Immature natural killer cell (primary cell): ENCODE results near the gene TMEM108. TPM values are rescaled to one million over a fixed set of nuclear protein-coding genes. Genes with fewer than 3 reads are reported as not detected.

Experiments used
- DNase-seq, 3 donors: peaks; one replicate each; pipeline ENCODE4 v3.0.0; 2022; ENCODE audit warnings: mixed read lengths in 1 of 3
- H3K27ac Mint-ChIP-seq, 6 donors: one replicate each; pipeline ENCODE4 v1.8.0; 2020; ENCODE audit warnings: mixed read lengths in 6 of 6, mild to moderate bottlenecking in 5 of 6, inconsistent platforms in 4 of 6, moderate library complexity in 3 of 6
- H3K27me3 Mint-ChIP-seq, 3 donors: one replicate each; pipeline ENCODE4 v1.8.0; 2020 to 2021; ENCODE audit warnings: low read depth in 3 of 3, mild to moderate bottlenecking in 3 of 3, mixed read lengths in 3 of 3, moderate library complexity in 3 of 3, inconsistent platforms in 1 of 3
- H3K36me3 Mint-ChIP-seq, 3 donors: one replicate each; pipeline ENCODE4 v1.8.0; 2020; ENCODE audit warnings: mixed read lengths in 3 of 3, inconsistent platforms in 2 of 3, mild to moderate bottlenecking in 2 of 3
- H3K4me1 Mint-ChIP-seq, 2 donors: one replicate each; pipeline ENCODE4 v1.8.0; 2020; ENCODE audit warnings: inconsistent platforms in 2 of 2, mild to moderate bottlenecking in 2 of 2, mixed read lengths in 2 of 2, moderate library complexity in 1 of 2
- H3K4me3 Mint-ChIP-seq, 5 donors: one replicate each; pipeline ENCODE4 v1.8.0; 2020; ENCODE audit warnings: mild to moderate bottlenecking in 5 of 5, mixed read lengths in 5 of 5, inconsistent platforms in 3 of 5, moderate library complexity in 3 of 5
- H3K9me3 Mint-ChIP-seq, 6 donors: one replicate each; pipeline ENCODE4 v1.8.0; 2020; ENCODE audit warnings: mild to moderate bottlenecking in 6 of 6, mixed read lengths in 6 of 6, inconsistent platforms in 4 of 6, moderate library complexity in 3 of 6
- polyA plus RNA-seq, 3 donors: library from polyadenylated mRNA; unstranded; fragments of 300-500 nt; fragmentation: Illumina TruSeq; gene quantifications; one replicate each; pipeline ENCODE4 v1.2.3, GENCODE V29; 2021

The TMEM108 gene
- polyA plus RNA-seq, 3 donors from 2014 or later = 0.16 TPM; not detected in 2

GRCh38 chr3:133381346-133382109, 343.3 kb downstream of the TMEM108 start:
- Mint-ChIP-seq H3K27me3 (peaks cover 0 to 4% (median 0%) of the 10 kb centered on the region in 3 donors), H3K4me3 (no peak overlapping the region), H3K9me3 (no peaks in the 10 kb centered on the region), H3K36me3 (no peaks in the 10 kb centered on the region), H3K27ac (no peak overlapping the region), H3K4me1 (no peaks in the 10 kb centered on the region)
- DNase-seq = no peak

GRCh38 chr3:133383175-133383574, 345.0 kb downstream of the TMEM108 start:
- no peak overlapping the region for H3K27ac Mint-ChIP-seq
- no peaks in the 10 kb centered on the region for H3K9me3 Mint-ChIP-seq
- H3K4me1 Mint-ChIP-seq = no peaks in the 10 kb centered on the region
- H3K27me3 Mint-ChIP-seq = peaks cover 0 to 2% (median 0%) of the 10 kb centered on the region in 3 donors
- no peak overlapping the region for H3K4me3 Mint-ChIP-seq
- H3K36me3 Mint-ChIP-seq = no peaks in the 10 kb centered on the region
- DNase-seq = no peak

- no peak for DNase-seq
- no peaks in the 10 kb centered on the region for H3K4me1 Mint-ChIP-seq
- H3K27me3 Mint-ChIP-seq = peaks cover 0 to 2% (median 0%) of the 10 kb centered on the region in 3 donors
- H3K27ac Mint-ChIP-seq = no peak overlapping the region
- no peaks in the 10 kb centered on the region for H3K9me3 Mint-ChIP-seq
- no peak overlapping the region for H3K4me3 Mint-ChIP-seq
- H3K36me3 Mint-ChIP-seq = no peaks in the 10 kb centered on the region
Observed at GRCh38 chr3:133383741-133384140, 345.6 kb downstream of the TMEM108 start.

GRCh38 chr3:133384331-133385027, 346.3 kb downstream of the TMEM108 start:
- Mint-ChIP-seq H3K9me3 (no peaks in the 10 kb centered on the region), H3K27me3 (peaks cover 0 to 2% (median 0%) of the 10 kb centered on the region in 3 donors), H3K27ac (no peak overlapping the region), H3K4me3 (no peak overlapping the region), H3K36me3 (no peaks in the 10 kb centered on the region), H3K4me1 (no peaks in the 10 kb centered on the region)
- DNase-seq = no peak

- no peak overlapping the region for H3K4me3 Mint-ChIP-seq
- no peaks in the 10 kb centered on the region for H3K9me3 Mint-ChIP-seq
- peaks cover 0 to 2% (median 0%) of the 10 kb centered on the region in 3 donors for H3K27me3 Mint-ChIP-seq
Observed at GRCh38 chr3:133386876-133387275, 348.7 kb downstream of the TMEM108 start.

GRCh38 chr3:133387341-133387740, 349.1 kb downstream of the TMEM108 start:
- Mint-ChIP-seq H3K27ac (no peak overlapping the region), H3K36me3 (no peaks in the 10 kb centered on the region), H3K4me1 (peaks cover 11 to 16% of the 10 kb centered on the region in 2 donors), H3K9me3 (no peaks in the 10 kb centered on the region), H3K4me3 (no peak overlapping the region), H3K27me3 (peaks cover 0 to 2% (median 0%) of the 10 kb centered on the region in 3 donors)
- no peak for DNase-seq

More at GRCh38 chr3:133386876-133387275, 348.7 kb downstream of the TMEM108 start:
- no peaks in the 10 kb centered on the region for H3K36me3 Mint-ChIP-seq
- H3K27ac Mint-ChIP-seq = no peak overlapping the region
- no peak for DNase-seq
- H3K4me1 Mint-ChIP-seq = peaks cover 11 to 15% of the 10 kb centered on the region in 2 donors

- H3K4me3 Mint-ChIP-seq = no peak overlapping the region
- no peaks in the 10 kb centered on the region for H3K36me3 Mint-ChIP-seq
- peaks cover 17 to 26% of the 10 kb centered on the region in 2 donors for H3K4me1 Mint-ChIP-seq
- H3K27me3 Mint-ChIP-seq = peaks cover 0 to 2% (median 0%) of the 10 kb centered on the region in 3 donors
- no peaks in the 10 kb centered on the region for H3K9me3 Mint-ChIP-seq
- DNase-seq = no peak
- no peak overlapping the region for H3K27ac Mint-ChIP-seq
Observed at GRCh38 chr3:133388696-133389395, 350.7 kb downstream of the TMEM108 start.

- no peak for DNase-seq
- H3K36me3 Mint-ChIP-seq = no peaks in the 10 kb centered on the region
- no peaks in the 10 kb centered on the region for H3K9me3 Mint-ChIP-seq
- H3K27me3 Mint-ChIP-seq = no peaks in the 10 kb centered on the region
- H3K27ac Mint-ChIP-seq = peak overlapping the region in 2 of 6 donors; percentile 60 to 80
- peak overlapping the region in 3 of 5 donors; percentile 22 to 28 (median 25) for H3K4me3 Mint-ChIP-seq
- peaks cover 17 to 27% of the 10 kb centered on the region in 2 donors for H3K4me1 Mint-ChIP-seq
Observed at GRCh38 chr3:133390715-133391114, 352.5 kb downstream of the TMEM108 start.

- Mint-ChIP-seq H3K9me3 (no peaks in the 10 kb centered on the region), H3K4me1 (peaks cover 17 to 27% of the 10 kb centered on the region in 2 donors), H3K27me3 (peaks cover 0 to 2% (median 2%) of the 10 kb centered on the region in 3 donors), H3K36me3 (no peaks in the 10 kb centered on the region), H3K4me3 (peak overlapping the region in 2 of 5 donors; percentile 11 to 49), H3K27ac (peak overlapping the region in 4 of 6 donors; percentile 5 to 69 (median 35))
- DNase-seq = no peak
Observed at GRCh38 chr3:133393204-133393603, 355.0 kb downstream of the TMEM108 start.

GRCh38 chr3:133393691-133394474, 355.7 kb downstream of the TMEM108 start:
- peaks cover 0 to 2% (median 2%) of the 10 kb centered on the region in 3 donors for H3K27me3 Mint-ChIP-seq
- DNase-seq = no peak
- H3K36me3 Mint-ChIP-seq = no peaks in the 10 kb centered on the region
- H3K4me3 Mint-ChIP-seq = no peak overlapping the region
- H3K9me3 Mint-ChIP-seq = no peaks in the 10 kb centered on the region
- H3K4me1 Mint-ChIP-seq = peaks cover 17 to 27% of the 10 kb centered on the region in 2 donors
- peak overlapping the region in 1 of 6 donors; percentile 64 for H3K27ac Mint-ChIP-seq

DNA sequence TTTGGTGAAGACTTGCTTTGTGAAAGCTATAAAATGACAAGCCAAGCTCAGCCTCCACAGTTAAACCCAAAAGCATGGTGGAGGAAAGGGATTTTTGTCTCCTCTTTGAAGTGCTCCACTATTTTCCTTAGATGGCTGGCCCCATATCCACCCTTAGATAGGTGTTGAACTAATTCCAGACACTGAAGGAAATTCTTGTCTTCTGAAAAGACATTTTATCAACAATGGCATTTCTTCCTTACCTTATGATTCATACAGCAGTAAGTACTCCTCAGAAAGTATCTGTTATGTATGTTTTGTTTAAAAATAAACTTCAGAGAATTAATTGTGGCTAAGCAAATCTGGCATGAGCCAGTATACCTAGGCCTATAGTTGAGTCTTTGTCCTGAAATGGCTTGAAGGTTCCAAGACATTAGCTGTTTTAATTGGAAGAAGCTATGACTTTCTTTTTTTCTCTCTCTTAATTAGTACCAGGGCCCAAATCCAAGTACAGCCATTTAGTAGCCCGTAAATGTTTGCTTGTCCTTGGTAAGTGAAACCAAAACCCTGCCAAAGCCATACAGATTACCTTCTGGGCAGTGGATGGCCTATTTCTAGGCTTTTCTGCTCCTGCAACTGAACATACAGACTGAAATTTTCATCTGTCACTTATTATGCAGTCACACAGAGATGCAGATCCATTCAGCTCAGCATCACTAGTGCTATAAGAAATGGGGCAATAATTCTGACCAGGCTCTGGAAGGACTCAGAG, 356.5 kb downstream of the TMEM108 start:
- H3K27me3 Mint-ChIP-seq = peaks cover 0 to 2% (median 2%) of the 10 kb centered on the region in 3 donors
- peaks cover 17 to 27% of the 10 kb centered on the region in 2 donors for H3K4me1 Mint-ChIP-seq
- no peaks in the 10 kb centered on the region for H3K36me3 Mint-ChIP-seq
- H3K4me3 Mint-ChIP-seq = no peak overlapping the region
- H3K9me3 Mint-ChIP-seq = no peaks in the 10 kb centered on the region
- DNase-seq = no peak
- H3K27ac Mint-ChIP-seq = peak overlapping the region in 1 of 6 donors; percentile 64

DNA sequence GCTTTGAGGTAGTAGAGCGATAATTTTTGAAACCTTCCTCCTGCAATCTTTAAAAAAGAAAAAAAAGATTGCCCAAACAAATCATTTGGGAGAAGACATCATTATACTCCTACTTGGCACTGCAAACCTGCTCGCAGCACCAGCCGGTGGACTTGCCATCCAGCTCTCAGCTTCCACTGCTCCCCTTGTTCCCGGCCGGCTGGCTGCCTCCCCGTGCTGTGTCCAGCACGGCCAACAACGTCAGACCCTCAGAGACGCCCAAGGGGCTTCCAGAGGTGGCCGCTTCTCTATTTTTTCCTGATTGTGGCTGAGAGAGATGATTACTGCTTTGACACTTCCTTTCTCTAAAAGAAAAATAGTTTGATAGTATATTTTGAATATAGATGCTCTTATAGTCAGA, 358.7 kb downstream of the TMEM108 start:
- Mint-ChIP-seq H3K9me3 (no peaks in the 10 kb centered on the region), H3K27me3 (peaks cover 0 to 2% (median 2%) of the 10 kb centered on the region in 3 donors), H3K36me3 (no peaks in the 10 kb centered on the region), H3K4me3 (no peak overlapping the region), H3K4me1 (peaks cover 6 to 12% of the 10 kb centered on the region in 2 donors), H3K27ac (no peak overlapping the region)
- DNase-seq = no peak
